WTC11 (cell line): ENCODE data around the gene ACAT2. TPM values are rescaled to one million over a fixed set of nuclear protein-coding genes. Genes with fewer than 3 reads are reported as not detected.

Source experiments
- ATAC-seq: fragments of 200-7000 bp; cut with Tn5 transposase; 2 replicates; pipeline ENCODE4 v1.10.0; 2021; ENCODE audit warnings: mild to moderate bottlenecking, moderate library complexity
- CTCF ChIA-PET: fragments of 300-600 bp; sonication (Branson Sonifier 250); formaldehyde crosslinking; loops from one replicate; lab custom pipeline; 2021; ENCODE audit warnings: antibody characterized with exemption; lab: Charles Lee
- POLR2A ChIA-PET: fragments of 350-600 bp; sonication (Branson Sonifier 250); formaldehyde crosslinking; loops from one replicate; lab custom pipeline; 2021; ENCODE audit warnings: antibody characterized with exemption; lab: Charles Lee
- DNase-seq: peaks from one replicate; pipeline ENCODE4 v3.0.0; 2021; ENCODE audit warnings: low spot score
- H3K27ac Mint-ChIP-seq: 2 replicates; pipeline ENCODE4 v1.8.0; 2021; ENCODE audit warnings: mixed read lengths
- H3K27me3 Mint-ChIP-seq: 2 replicates; pipeline ENCODE4 v1.8.0; 2021; ENCODE audit warnings: low read depth, mild to moderate bottlenecking, moderate library complexity, mixed read lengths
- H3K36me3 Mint-ChIP-seq: 2 replicates; pipeline ENCODE4 v1.8.0; 2021; ENCODE audit warnings: mixed read lengths
- H3K4me1 Mint-ChIP-seq: 2 replicates; pipeline ENCODE4 v1.8.0; 2022; ENCODE audit warnings: mixed read lengths
- H3K4me3 Mint-ChIP-seq: 2 replicates; pipeline ENCODE4 v1.8.0; 2021; ENCODE audit warnings: mild to moderate bottlenecking, moderate library complexity, mixed read lengths
- H3K9me3 Mint-ChIP-seq: 2 replicates; pipeline ENCODE4 v1.8.0; 2021; ENCODE audit warnings: mixed read lengths
- ATF1 ChIP-seq: sonication (generic); formaldehyde crosslinking; IDR thresholded peaks from 2 replicates; pipeline ENCODE4 v1.8.1; 2023; ENCODE audit warnings: mild to moderate bottlenecking, moderate library complexity, missing genetic modification reagents
- CDX4 ChIP-seq: fragments of 250-450 bp; sonication (Bioruptor Pico); IDR thresholded peaks from 2 replicates; pipeline ENCODE4 v1.9.0; 2021; ENCODE audit warnings: moderate library complexity, mild to moderate bottlenecking, inconsistent platforms, borderline replicate concordance
- E2F5 ChIP-seq: sonication (generic); formaldehyde crosslinking; IDR thresholded peaks from 2 replicates; pipeline ENCODE4 v1.8.1; 2022; ENCODE audit warnings: mild to moderate bottlenecking, moderate library complexity, missing genetic modification reagents
- ELF4 ChIP-seq: sonication (generic); formaldehyde crosslinking; IDR thresholded peaks from 2 replicates; pipeline ENCODE4 v1.8.1; 2022; ENCODE audit warnings: low read depth, mild to moderate bottlenecking, moderate library complexity, missing genetic modification reagents
- ETV6 ChIP-seq: sonication (generic); formaldehyde crosslinking; IDR thresholded peaks from 2 replicates; pipeline ENCODE4 v1.8.1; 2022; ENCODE audit warnings: mild to moderate bottlenecking, missing genetic modification reagents
- FOXJ3 ChIP-seq: sonication (generic); formaldehyde crosslinking; IDR thresholded peaks from 2 replicates; pipeline ENCODE4 v1.9.0; 2021; ENCODE audit warnings: missing genetic modification reagents, mild to moderate bottlenecking, borderline replicate concordance
- FOXP1 ChIP-seq: sonication (generic); formaldehyde crosslinking; IDR thresholded peaks from 2 replicates; pipeline ENCODE4 v1.8.0; 2022; ENCODE audit warnings: missing genetic modification reagents, mild to moderate bottlenecking, moderate library complexity, borderline replicate concordance
- GABPB1 ChIP-seq: sonication (generic); formaldehyde crosslinking; IDR thresholded peaks from 2 replicates; pipeline ENCODE4 v1.8.1; 2023; ENCODE audit warnings: mild to moderate bottlenecking, missing genetic modification reagents
- GRHL2 ChIP-seq: fragments of 250-450 bp; sonication (Bioruptor Pico); IDR thresholded peaks from 2 replicates; pipeline ENCODE4 v1.8.0; 2022; ENCODE audit warnings: mild to moderate bottlenecking, moderate library complexity; ENCODE audit not compliant: insufficient replicate concordance, severe bottlenecking
- JUN ChIP-seq: sonication (generic); formaldehyde crosslinking; IDR thresholded peaks from 2 replicates; pipeline ENCODE4 v1.8.0; 2023; ENCODE audit warnings: mild to moderate bottlenecking, missing genetic modification reagents
- NFATC4 ChIP-seq: fragments of 250-450 bp; sonication (Bioruptor Pico); IDR thresholded peaks from 2 replicates; pipeline ENCODE4 v1.9.0; 2021; ENCODE audit warnings: mild to moderate bottlenecking
- NR1H2 ChIP-seq: sonication (generic); formaldehyde crosslinking; IDR thresholded peaks from 2 replicates; pipeline ENCODE4 v1.9.0; 2021; ENCODE audit warnings: mild to moderate bottlenecking, moderate library complexity, missing genetic modification reagents
- NR2C2 ChIP-seq: sonication (generic); formaldehyde crosslinking; IDR thresholded peaks from 2 replicates; pipeline ENCODE4 v1.8.0; 2022; ENCODE audit warnings: mild to moderate bottlenecking, missing genetic modification reagents
- PREB ChIP-seq: sonication (generic); formaldehyde crosslinking; IDR thresholded peaks from 2 replicates; pipeline ENCODE4 v1.8.1; 2022; ENCODE audit warnings: mild to moderate bottlenecking, missing genetic modification reagents, moderate library complexity, borderline replicate concordance
- RELA ChIP-seq: sonication (generic); formaldehyde crosslinking; IDR thresholded peaks from 2 replicates; pipeline ENCODE4 v1.8.1; 2022; ENCODE audit warnings: missing genetic modification reagents, mild to moderate bottlenecking, borderline replicate concordance
- SMAD4 ChIP-seq: sonication (generic); formaldehyde crosslinking; IDR thresholded peaks from 2 replicates; pipeline ENCODE4 v1.8.0; 2022; ENCODE audit warnings: mild to moderate bottlenecking, missing genetic modification reagents
- SOX15 ChIP-seq: fragments of 250-450 bp; sonication (Bioruptor Pico); IDR thresholded peaks from 2 replicates; pipeline ENCODE4 v1.9.0; 2021; ENCODE audit warnings: mild to moderate bottlenecking
- TCF7 ChIP-seq: sonication (generic); formaldehyde crosslinking; IDR thresholded peaks from 2 replicates; pipeline ENCODE4 v1.8.0; 2022; ENCODE audit warnings: mild to moderate bottlenecking, low read depth, missing genetic modification reagents, moderate library complexity
- TEAD1 ChIP-seq: sonication (generic); formaldehyde crosslinking; IDR thresholded peaks from 2 replicates; pipeline ENCODE4 v1.8.0; 2022; ENCODE audit warnings: mild to moderate bottlenecking, missing genetic modification reagents
- USF2 ChIP-seq: sonication (generic); formaldehyde crosslinking; IDR thresholded peaks from 2 replicates; pipeline ENCODE4 v1.8.1; 2023; ENCODE audit warnings: mild to moderate bottlenecking, missing genetic modification reagents, moderate library complexity
- ZNF138 ChIP-seq: sonication (generic); formaldehyde crosslinking; conservative IDR thresholded peaks from 2 replicates; pipeline ENCODE4 v1.8.1; 2022; ENCODE audit warnings: mild to moderate bottlenecking, moderate library complexity, missing genetic modification reagents
- ZNF263 ChIP-seq: sonication (generic); formaldehyde crosslinking; IDR thresholded peaks from 2 replicates; pipeline ENCODE4 v1.8.1; 2022; ENCODE audit warnings: low read depth, mild to moderate bottlenecking, moderate library complexity, missing genetic modification reagents
- ZNF317 ChIP-seq: sonication (generic); formaldehyde crosslinking; IDR thresholded peaks from 2 replicates; pipeline ENCODE4 v1.8.1; 2023; ENCODE audit warnings: low read depth, mild to moderate bottlenecking, moderate library complexity, missing genetic modification reagents, borderline replicate concordance
- total RNA-seq: library from RNA; stranded (reverse); gene quantifications from 3 replicates; pipeline ENCODE4 v1.2.3, GENCODE V29; 2021
- TF ChIP-seq, protein P1 (sequence below): sonication (generic); formaldehyde crosslinking; IDR thresholded peaks from 2 replicates; pipeline ENCODE4 v1.8.0; 2022; ENCODE audit warnings: mild to moderate bottlenecking, missing genetic modification reagents
- TF ChIP-seq, protein P2 (sequence below): sonication (generic); formaldehyde crosslinking; conservative IDR thresholded peaks from 2 replicates; pipeline ENCODE4 v1.8.1; 2023; ENCODE audit warnings: mild to moderate bottlenecking, low read depth, missing genetic modification reagents, moderate library complexity
- TF ChIP-seq, protein P3 (sequence below): fragments of 250-450 bp; sonication (Bioruptor Pico); IDR thresholded peaks from 2 replicates; pipeline ENCODE4 v1.9.0; 2021; ENCODE audit warnings: mild to moderate bottlenecking
- TF ChIP-seq, protein P4 (sequence below): sonication (generic); formaldehyde crosslinking; IDR thresholded peaks from 2 replicates; pipeline ENCODE4 v1.8.1; 2022; ENCODE audit warnings: missing genetic modification reagents, borderline replicate concordance

Gene ACAT2
- total RNA-seq, 1 experiment from 2014 or later = 138 TPM

- TF ChIP-seq, protein P1, sequence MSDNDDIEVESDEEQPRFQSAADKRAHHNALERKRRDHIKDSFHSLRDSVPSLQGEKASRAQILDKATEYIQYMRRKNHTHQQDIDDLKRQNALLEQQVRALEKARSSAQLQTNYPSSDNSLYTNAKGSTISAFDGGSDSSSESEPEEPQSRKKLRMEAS = no peak
- no peak for TF ChIP-seq TCF7 (CRISPR knock-in tag)
- no peak for TF ChIP-seq FOXJ3 (CRISPR knock-in tag)
- no peak for TF ChIP-seq NFATC4 (CRISPR knock-in tag)
- TF ChIP-seq NR1H2 (CRISPR knock-in tag) = no peak
- TF ChIP-seq, protein P2, sequence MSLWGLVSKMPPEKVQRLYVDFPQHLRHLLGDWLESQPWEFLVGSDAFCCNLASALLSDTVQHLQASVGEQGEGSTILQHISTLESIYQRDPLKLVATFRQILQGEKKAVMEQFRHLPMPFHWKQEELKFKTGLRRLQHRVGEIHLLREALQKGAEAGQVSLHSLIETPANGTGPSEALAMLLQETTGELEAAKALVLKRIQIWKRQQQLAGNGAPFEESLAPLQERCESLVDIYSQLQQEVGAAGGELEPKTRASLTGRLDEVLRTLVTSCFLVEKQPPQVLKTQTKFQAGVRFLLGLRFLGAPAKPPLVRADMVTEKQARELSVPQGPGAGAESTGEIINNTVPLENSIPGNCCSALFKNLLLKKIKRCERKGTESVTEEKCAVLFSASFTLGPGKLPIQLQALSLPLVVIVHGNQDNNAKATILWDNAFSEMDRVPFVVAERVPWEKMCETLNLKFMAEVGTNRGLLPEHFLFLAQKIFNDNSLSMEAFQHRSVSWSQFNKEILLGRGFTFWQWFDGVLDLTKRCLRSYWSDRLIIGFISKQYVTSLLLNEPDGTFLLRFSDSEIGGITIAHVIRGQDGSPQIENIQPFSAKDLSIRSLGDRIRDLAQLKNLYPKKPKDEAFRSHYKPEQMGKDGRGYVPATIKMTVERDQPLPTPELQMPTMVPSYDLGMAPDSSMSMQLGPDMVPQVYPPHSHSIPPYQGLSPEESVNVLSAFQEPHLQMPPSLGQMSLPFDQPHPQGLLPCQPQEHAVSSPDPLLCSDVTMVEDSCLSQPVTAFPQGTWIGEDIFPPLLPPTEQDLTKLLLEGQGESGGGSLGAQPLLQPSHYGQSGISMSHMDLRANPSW = no peak
- TF ChIP-seq E2F5 (CRISPR knock-in tag) = no peak
- TF ChIP-seq ETV6 (CRISPR knock-in tag) = no peak
- no peak for TF ChIP-seq JUN (CRISPR knock-in tag)
- no peak for TF ChIP-seq SOX15
- no peak for TF ChIP-seq NR2C2
- no peak for TF ChIP-seq SMAD4 (CRISPR knock-in tag)
- no peak for TF ChIP-seq TEAD1 (CRISPR knock-in tag)
- TF ChIP-seq, protein P3, sequence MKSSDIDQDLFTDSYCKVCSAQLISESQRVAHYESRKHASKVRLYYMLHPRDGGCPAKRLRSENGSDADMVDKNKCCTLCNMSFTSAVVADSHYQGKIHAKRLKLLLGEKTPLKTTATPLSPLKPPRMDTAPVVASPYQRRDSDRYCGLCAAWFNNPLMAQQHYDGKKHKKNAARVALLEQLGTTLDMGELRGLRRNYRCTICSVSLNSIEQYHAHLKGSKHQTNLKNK (CRISPR knock-in tag) = no peak
- Mint-ChIP-seq H3K27ac (peak overlapping the region; percentile 12; the same call in 1 of the 2 replicates), H3K27me3 (no peaks in the 10 kb centered on the region), H3K9me3 (no peaks in the 10 kb centered on the region), H3K36me3 (no peaks in the 10 kb centered on the region), H3K4me3 (no peak overlapping the region), H3K4me1 (peaks cover 10% of the 10 kb centered on the region)
- ChIA-PET CTCF (no interaction called here), POLR2A (no interaction called here)
- DNase-seq = no peak
- no peak for ATAC-seq
These were observed 42.7 kb downstream of the ACAT2 start for GRCh38 chr6:159804504-159804903.

DNA sequence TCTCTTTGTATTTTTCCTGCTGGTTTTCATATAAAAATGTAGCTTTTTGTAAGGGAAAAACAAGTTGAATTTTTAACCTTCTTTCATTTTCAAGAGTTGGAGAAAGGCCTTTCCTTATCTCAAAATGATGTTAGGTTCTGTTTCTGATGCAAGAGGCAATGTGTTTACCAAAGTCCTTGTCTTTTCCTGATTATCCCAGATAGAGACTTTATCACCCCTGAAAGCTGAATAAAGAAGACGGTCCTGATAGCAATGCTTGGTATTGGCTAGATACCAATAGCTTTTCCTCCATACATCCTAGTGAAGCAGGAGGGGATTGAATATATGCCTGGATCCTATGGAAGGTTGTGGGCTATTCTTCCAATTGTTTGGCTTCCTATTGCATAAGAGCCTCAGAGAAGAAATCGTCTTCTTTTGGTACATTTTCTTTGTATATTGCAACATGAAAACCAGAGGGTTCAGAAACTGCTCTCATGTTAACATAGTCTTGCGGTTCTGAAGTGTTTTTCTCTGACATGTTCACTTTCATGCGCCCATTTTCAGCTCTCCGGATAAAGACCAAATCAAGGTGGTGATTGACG, 43.7 kb downstream of the ACAT2 start:
- H3K9me3 Mint-ChIP-seq = no peaks in the 10 kb centered on the region
- ATAC-seq (no peak), DNase-seq (no peak)
- no peaks in the 10 kb centered on the region for H3K36me3 Mint-ChIP-seq
- H3K27ac Mint-ChIP-seq = no peak overlapping the region
- ChIA-PET POLR2A (no interaction called here), CTCF (no interaction called here)
- TF ChIP-seq GRHL2 (CRISPR knock-in tag) (no peak), NR1H2 (CRISPR knock-in tag) (no peak), ELF4 (CRISPR knock-in tag) (no peak), ETV6 (CRISPR knock-in tag) (no peak), FOXP1 (CRISPR knock-in tag) (no peak), USF2 (CRISPR knock-in tag) (no peak), ATF1 (no peak), CDX4 (CRISPR knock-in tag) (no peak), ZNF138 (CRISPR knock-in tag) (no peak), PREB (CRISPR knock-in tag) (no peak), ZNF317 (no peak), ZNF263 (CRISPR knock-in tag) (no peak), RELA (CRISPR knock-in tag) (no peak), GABPB1 (CRISPR knock-in tag) (no peak), NR2C2 (no peak)
- TF ChIP-seq, protein P4, sequence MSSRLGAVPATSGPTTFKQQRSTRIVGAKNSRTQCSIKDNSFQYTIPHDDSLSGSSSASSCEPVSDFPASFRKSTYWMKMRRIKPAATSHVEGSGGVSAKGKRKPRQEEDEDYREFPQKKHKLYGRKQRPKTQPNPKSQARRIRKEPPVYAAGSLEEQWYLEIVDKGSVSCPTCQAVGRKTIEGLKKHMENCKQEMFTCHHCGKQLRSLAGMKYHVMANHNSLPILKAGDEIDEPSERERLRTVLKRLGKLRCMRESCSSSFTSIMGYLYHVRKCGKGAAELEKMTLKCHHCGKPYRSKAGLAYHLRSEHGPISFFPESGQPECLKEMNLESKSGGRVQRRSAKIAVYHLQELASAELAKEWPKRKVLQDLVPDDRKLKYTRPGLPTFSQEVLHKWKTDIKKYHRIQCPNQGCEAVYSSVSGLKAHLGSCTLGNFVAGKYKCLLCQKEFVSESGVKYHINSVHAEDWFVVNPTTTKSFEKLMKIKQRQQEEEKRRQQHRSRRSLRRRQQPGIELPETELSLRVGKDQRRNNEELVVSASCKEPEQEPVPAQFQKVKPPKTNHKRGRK (CRISPR knock-in tag) = no peak
- TF ChIP-seq, protein P1 = no peak
- H3K4me1 Mint-ChIP-seq = peaks cover 10% of the 10 kb centered on the region
- no peak overlapping the region for H3K4me3 Mint-ChIP-seq
- H3K27me3 Mint-ChIP-seq = no peaks in the 10 kb centered on the region
